Nephron progenitor cell (in vitro differentiated cells): Measurements from ENCODE around the gene MYL6.
A peak's percentile ranks its signal among the peaks of the same experiment; 100 is the strongest.

Experiments used
- DNase-seq: peaks from one replicate; pipeline ENCODE4 v3.0.0; 2021
- H3K27ac Mint-ChIP-seq: 2 replicates; pipeline ENCODE4 v1.8.0; 2021; ENCODE audit warnings: mild to moderate bottlenecking, moderate library complexity, mixed read lengths
- H3K27me3 Mint-ChIP-seq: 2 replicates; pipeline ENCODE4 v1.8.0; 2021; ENCODE audit warnings: mild to moderate bottlenecking, low read depth, mixed read lengths; ENCODE audit not compliant: poor library complexity
- H3K36me3 Mint-ChIP-seq: 2 replicates; pipeline ENCODE4 v1.8.0; 2021; ENCODE audit warnings: low read depth, mixed read lengths
- H3K4me1 Mint-ChIP-seq: 2 replicates; pipeline ENCODE4 v1.8.0; 2021; ENCODE audit warnings: mixed read lengths
- H3K4me3 Mint-ChIP-seq: 2 replicates; pipeline ENCODE4 v1.8.0; 2021; ENCODE audit warnings: mild to moderate bottlenecking, moderate library complexity, mixed read lengths
- H3K9me3 Mint-ChIP-seq: 2 replicates; pipeline ENCODE4 v1.8.0; 2021; ENCODE audit warnings: mild to moderate bottlenecking, moderate library complexity, mixed read lengths
- CTCF ChIP-seq: fragments of 200-600 bp; sonication (generic); IDR thresholded peaks from 2 replicates; pipeline ENCODE4 v1.5.0; 2021; ENCODE audit warnings: antibody characterized with exemption

MYL6 gene

GRCh38 chr12:56122637-56123036, 35.5 kb upstream of the MYL6 start:
- H3K27me3 Mint-ChIP-seq = peaks cover 3% of the 10 kb centered on the region
- H3K4me1 Mint-ChIP-seq = peaks cover 72% of the 10 kb centered on the region
- DNase-seq = no peak
- H3K4me3 Mint-ChIP-seq = no peak overlapping the region
- peaks cover 16% of the 10 kb centered on the region for H3K36me3 Mint-ChIP-seq
- no peak overlapping the region for H3K27ac Mint-ChIP-seq
- H3K9me3 Mint-ChIP-seq = no peaks in the 10 kb centered on the region
- no peak for TF ChIP-seq CTCF

- TF ChIP-seq CTCF = no peak
- H3K4me3 Mint-ChIP-seq = no peak overlapping the region
- H3K4me1 Mint-ChIP-seq = peaks cover 64% of the 10 kb centered on the region
- no peak for DNase-seq
- peaks cover 3% of the 10 kb centered on the region for H3K27me3 Mint-ChIP-seq
- no peak overlapping the region for H3K27ac Mint-ChIP-seq
- H3K36me3 Mint-ChIP-seq = peaks cover 13% of the 10 kb centered on the region
- H3K9me3 Mint-ChIP-seq = no peaks in the 10 kb centered on the region
Observed at GRCh38 chr12:56124133-56124532, 34.0 kb upstream of the MYL6 start.

- Mint-ChIP-seq H3K36me3 (peaks cover 16% of the 10 kb centered on the region), H3K27ac (no peak overlapping the region), H3K4me3 (peak overlapping the region; percentile 92), H3K4me1 (peaks cover 56% of the 10 kb centered on the region), H3K9me3 (no peaks in the 10 kb centered on the region), H3K27me3 (peaks cover 3% of the 10 kb centered on the region)
- DNase-seq = no peak
- no peak for TF ChIP-seq CTCF
Observed at GRCh38 chr12:56126732-56127239, 31.4 kb upstream of the MYL6 start.

GRCh38 chr12:56127485-56127887, 30.7 kb upstream of the MYL6 start:
- DNase-seq = no peak
- Mint-ChIP-seq H3K4me3 (peak overlapping the region; percentile 92), H3K36me3 (peaks cover 23% of the 10 kb centered on the region), H3K27me3 (peaks cover 3% of the 10 kb centered on the region), H3K27ac (peak overlapping the region; percentile 80), H3K9me3 (no peaks in the 10 kb centered on the region), H3K4me1 (peaks cover 49% of the 10 kb centered on the region)
- no peak for TF ChIP-seq CTCF

- TF ChIP-seq CTCF = no peak
- Mint-ChIP-seq H3K27me3 (peaks cover 3% of the 10 kb centered on the region), H3K9me3 (no peaks in the 10 kb centered on the region), H3K4me1 (peaks cover 44% of the 10 kb centered on the region), H3K4me3 (peak within 1 kb of the TSS; percentile 92), H3K27ac (peak within 1 kb of the TSS; percentile 98), H3K36me3 (peaks cover 27% of the 10 kb centered on the region)
- DNase-seq = peak; percentile 95
Observed at GRCh38 chr12:56127888-56128669, 30.1 kb upstream of the MYL6 start, which contains the start of gene ESYT1. Gene ESYT1 (plus strand): TSS chr12:56128267. CDS start chr12:56128320, 53 bp downstream.
